Motor neuron (in vitro differentiated cells): ENCODE measurements around the gene MIDN. TPM values are rescaled to one million over a fixed set of nuclear protein-coding genes. Genes with fewer than 3 reads are reported as not detected.

ENCODE experiments used
- ATAC-seq, 8 experiments: fragments of 200-7000 bp; cut with Tn5 transposase; replicated peaks in 6 of 8; 2 replicates each; pipeline ENCODE4 v1.8.0; 2021; ENCODE audit warnings: mild to moderate bottlenecking in 8 of 8, moderate library complexity in 8 of 8
- H3K27ac ChIP-seq, 2 donors: fragments of 250-450 bp; sonication (Bioruptor Pico); 2 replicates each; pipeline ENCODE4 v1.9.0; 2021; ENCODE audit warnings: antibody characterized with exemption in 2 of 2, mild to moderate bottlenecking in 2 of 2, moderate library complexity in 1 of 2
- H3K4me1 ChIP-seq, 2 donors: fragments of 250-450 bp; sonication (Bioruptor Pico); replicated peaks in 1 of 2; 2 replicates each; pipeline ENCODE4 v1.6.1; 2021; ENCODE audit warnings: antibody characterized with exemption in 2 of 2, mild to moderate bottlenecking in 2 of 2, moderate library complexity in 1 of 2
- H3K4me3 ChIP-seq, 5 donors: fragments of 250-450 bp; sonication (Bioruptor Pico); 2 replicates each; pipeline ENCODE4 v1.9.0; 2021; ENCODE audit warnings: antibody characterized with exemption in 5 of 5, mild to moderate bottlenecking in 5 of 5, moderate library complexity in 4 of 5
- WGBS, 10 experiments: fragments of 450-650 bp; shearing (Covaris generic); methylation state at CpG; one replicate each; pipeline ENCODE4 v1.0.0; 2022; 5-methylcytosine and 5-hydroxymethylcytosine counted together
- in situ Hi-C, 9 experiments: fragments of 400-800 bp; cut with MboI; loops; one replicate each; pipeline ENCODE4 v1.15.0; 2021; ENCODE audit warnings: low sequenced_read_pairs in 9 of 9, low pct_unique_long_range_greater_than_20kb in 2 of 9; ENCODE audit not compliant: unreplicated experiment in 9 of 9
- total RNA-seq, 8 experiments: library from RNA; unstranded; fragments of 300-600 nt; gene quantifications; 2 replicates each; pipeline versions ENCODE4 v1.2.3 to v1.2.4, GENCODE V29; 2022

Gene MIDN
- total RNA-seq, 8 experiments from 2014 or later, result 15.0 to 78.9 (median 35.1) TPM

DNA sequence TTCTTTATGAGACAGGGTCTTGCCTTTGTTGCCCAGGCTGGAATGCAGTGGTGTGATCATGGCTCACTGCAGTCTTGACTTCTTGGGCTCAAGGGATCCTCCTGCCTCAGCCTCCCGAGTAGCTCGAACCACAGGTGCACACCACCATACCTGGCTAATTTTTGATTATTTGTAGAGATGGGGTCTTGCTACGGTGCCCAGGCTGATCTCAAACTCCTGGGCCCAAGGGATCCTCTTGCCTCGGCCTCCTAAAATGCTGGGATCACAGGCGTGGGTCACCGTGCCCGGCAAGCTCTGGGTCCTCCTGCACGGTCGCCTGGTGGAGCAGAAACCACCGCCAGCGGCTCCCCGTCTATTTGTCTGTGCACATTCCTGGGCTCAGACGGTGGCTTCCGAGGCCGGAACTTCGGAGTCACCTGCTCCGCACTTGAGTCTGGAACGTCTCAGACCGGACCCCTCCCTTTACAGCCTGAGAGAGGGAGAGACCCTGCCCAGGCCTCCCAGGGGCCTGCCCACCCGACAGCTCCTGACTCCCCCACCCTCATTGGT lies 59.4 kb downstream of the MIDN start:
- in situ Hi-C loops, result no loop called here
- WGBS, 10 experiments, result 88 to 100% (median 100%) methylated on average over 1 to 6 of the region's 20 CpGs; no CpG with 5 or more reads in 6 of the 10 experiments
- Histone ChIP-seq H3K27ac (no peak overlapping the region), H3K4me3 (no peak overlapping the region), H3K4me1 (peaks cover 2 to 3% of the 10 kb centered on the region in 2 donors)
- no peak for ATAC-seq

GRCh38 chr19:1308718-1309117 lies 60.3 kb downstream of the MIDN start:
- no peak for ATAC-seq
- H3K4me1 ChIP-seq, result peaks cover 0 to 5% of the 10 kb centered on the region in 2 donors
- in situ Hi-C loops, result no loop called here
- whole genome bisulfite sequencing, 10 experiments, result 40 to 90% (median 70%) methylated on average over 3 to 7 of the region's 11 CpGs; no CpG with 5 or more reads in 5 of the 10 experiments
- H3K27ac ChIP-seq, result no peak overlapping the region
- no peak overlapping the region for H3K4me3 ChIP-seq

Other genes with a start within 250 kb of the MIDN start
- gene GRIN3B, start 248.2 kb upstream of the MIDN start, total RNA-seq, result 1 to 10 TPM in 1 of 8 experiments, under 1 TPM in 6, not detected in 1; 0.08 to 1.1 (median 0.28) TPM
- gene TMEM259, start 227.5 kb upstream of the MIDN start, total RNA-seq, result 100 to 1,000 TPM in 2 of 8 experiments, 10 to 100 TPM in 6; 59.4 to 125 (median 87.8) TPM
- gene RNU6-2, start 227.1 kb upstream of the MIDN start, total RNA-seq, result under 1 TPM in 1 of 8 experiments, not detected in 7; under 0.01 TPM
- 100 to 1,000 TPM in 2 of 8 experiments, 10 to 100 TPM in 6; 24.9 to 141 (median 63.0) TPM for gene CNN2, start 222.0 kb upstream of the MIDN start, total RNA-seq
- 10 to 100 TPM in 4 of 8 experiments, 1 to 10 TPM in 4; 6.5 to 35.6 (median 9.1) TPM for gene ABCA7, start 208.5 kb upstream of the MIDN start, total RNA-seq
- gene ARHGAP45, start 181.4 kb upstream of the MIDN start, total RNA-seq, result 10 to 100 TPM in 1 of 8 experiments, 1 to 10 TPM in 7; 2.8 to 13.1 (median 5.7) TPM
- gene POLR2E, start 153.2 kb upstream of the MIDN start, total RNA-seq, result 100 to 1,000 TPM in 4 of 8 experiments, 10 to 100 TPM in 4; 73.0 to 233 (median 103) TPM
- gene GPX4, start 144.6 kb upstream of the MIDN start, total RNA-seq, result 100 to 1,000 TPM; 331 to 509 (median 399) TPM
- gene SBNO2, start 74.3 kb upstream of the MIDN start, total RNA-seq, result 10 to 100 TPM in 6 of 8 experiments, 1 to 10 TPM in 2; 5.6 to 54.9 (median 22.5) TPM
- 10 to 100 TPM; 30.1 to 61.1 (median 36.6) TPM for gene STK11, start 42.8 kb upstream of the MIDN start, total RNA-seq
- 10 to 100 TPM in 3 of 8 experiments, 1 to 10 TPM in 5; 1.2 to 18.0 (median 8.5) TPM for gene CBARP, start 10.6 kb upstream of the MIDN start, total RNA-seq
- 100 to 1,000 TPM in 3 of 8 experiments, 10 to 100 TPM in 5; 72.1 to 359 (median 83.5) TPM for gene ATP5F1D, start 6.8 kb upstream of the MIDN start, total RNA-seq
- 1,000 to 10,000 TPM in 2 of 8 experiments, 100 to 1,000 TPM in 6; 354 to 1,038 (median 830) TPM for gene CIRBP, start 20.7 kb downstream of the MIDN start, total RNA-seq
- gene FAM174C, start 26.9 kb downstream of the MIDN start, total RNA-seq, result 10 to 100 TPM; 14.2 to 88.9 (median 25.3) TPM
- gene EFNA2, start 37.3 kb downstream of the MIDN start, total RNA-seq, result 1 to 10 TPM in 5 of 8 experiments, not detected in 3; 2.4 to 9.2 (median 4.5) TPM
- 100 to 1,000 TPM in 1 of 8 experiments, 10 to 100 TPM in 7; 82.8 to 117 (median 89.1) TPM for gene NDUFS7, start 135.3 kb downstream of the MIDN start, total RNA-seq
- gene GAMT, start 153.0 kb downstream of the MIDN start, total RNA-seq, result 10 to 100 TPM; 18.6 to 38.9 (median 27.6) TPM
- gene DAZAP1, start 159.0 kb downstream of the MIDN start, total RNA-seq, result 100 to 1,000 TPM in 2 of 8 experiments, 10 to 100 TPM in 6; 32.3 to 129 (median 46.7) TPM
- gene RPS15, start 189.8 kb downstream of the MIDN start, total RNA-seq, result 1,000 to 10,000 TPM; 1,397 to 2,339 (median 1,906) TPM
- 10 to 100 TPM in 5 of 8 experiments, 1 to 10 TPM in 1, under 1 TPM in 2; 0.31 to 52.0 (median 31.9) TPM for gene APC2, start 201.5 kb downstream of the MIDN start, total RNA-seq
- 10 to 100 TPM; 27.2 to 34.3 (median 32.7) TPM for gene C19orf25, start 230.6 kb downstream of the MIDN start, total RNA-seq
- gene PCSK4, start 241.8 kb downstream of the MIDN start, total RNA-seq, result 1 to 10 TPM; 1.9 to 5.6 (median 4.4) TPM
- gene REEP6, start 242.6 kb downstream of the MIDN start, total RNA-seq, result 10 to 100 TPM in 1 of 8 experiments, 1 to 10 TPM in 7; 3.2 to 16.8 (median 5.7) TPM